Skin of body (tissue), 2 donors: ENCODE data around the gene VDR. TPM values are rescaled to one million over a fixed set of nuclear protein-coding genes. Genes with fewer than 3 reads are reported as not detected.

ENCODE experiments used
- DNase-seq: peaks from one replicate; lab custom pipeline; 2025; lab: John Stamatoyannopoulos, UW
- total RNA-seq: library from RNA; depleted of rRNA; stranded (reverse); fragments of >200 nt; gene quantifications from one replicate; pipeline ENCODE4 v1.2.3, GENCODE V29; 2014

Gene VDR
- total RNA-seq, 1 donor from 2014 or later = 12.2 TPM

- DNase-seq = no peak
Observed at GRCh38 chr12:47870175-47870781, 34.5 kb downstream of the VDR start.

DNA sequence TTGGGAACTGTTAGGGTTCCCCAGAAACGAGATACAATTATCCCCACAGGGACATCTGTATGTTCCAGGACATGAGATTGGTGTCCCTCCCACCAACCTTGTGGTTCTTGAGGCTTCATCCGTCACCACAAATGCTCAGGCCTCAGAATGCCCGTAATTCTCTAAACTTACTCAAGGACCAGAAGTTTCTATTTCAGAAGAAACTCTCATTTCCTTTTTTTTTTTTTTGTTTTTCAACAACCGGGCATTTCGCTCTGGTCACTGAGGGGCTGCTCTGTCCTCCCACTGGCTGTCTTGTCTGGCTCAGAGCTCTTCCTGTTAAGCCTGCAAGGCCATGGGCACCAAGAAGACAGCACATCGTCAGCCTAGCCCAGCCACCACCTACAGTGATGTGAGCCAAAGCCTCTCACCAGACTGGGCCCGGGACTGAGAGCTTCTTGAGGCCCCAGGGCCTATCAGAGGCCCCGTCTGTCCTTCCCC, 36.2 kb downstream of the VDR start:
- no peak for DNase-seq

DNA sequence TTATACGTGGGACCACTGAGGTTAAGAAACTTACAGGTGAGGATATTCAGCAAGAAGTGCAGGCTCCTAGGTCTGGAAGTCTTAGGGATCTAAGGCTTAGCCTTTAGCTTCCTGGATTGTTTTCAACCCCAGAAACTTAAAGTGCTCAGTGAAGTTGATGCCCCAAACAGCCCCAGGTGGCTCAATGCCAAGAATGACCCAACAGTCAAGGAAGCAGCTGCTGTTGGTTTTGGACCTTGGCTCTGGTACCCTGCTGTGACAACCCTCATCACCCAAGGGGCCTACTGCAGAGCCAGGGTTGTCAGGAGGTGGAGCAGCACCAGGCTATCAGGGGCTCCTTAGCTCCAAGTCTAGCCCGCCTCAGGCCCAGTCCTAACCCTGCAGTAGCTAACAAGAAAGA, 36.8 kb downstream of the VDR start:
- no peak for DNase-seq

- DNase-seq = no peak
Observed at GRCh38 chr12:47867495-47867941, 37.3 kb downstream of the VDR start.

- no peak for DNase-seq
Observed at GRCh38 chr12:47864646-47865235, 40.1 kb downstream of the VDR start.

GRCh38 chr12:47863985-47864384, 40.8 kb downstream of the VDR start:
- DNase-seq = no peak

DNA sequence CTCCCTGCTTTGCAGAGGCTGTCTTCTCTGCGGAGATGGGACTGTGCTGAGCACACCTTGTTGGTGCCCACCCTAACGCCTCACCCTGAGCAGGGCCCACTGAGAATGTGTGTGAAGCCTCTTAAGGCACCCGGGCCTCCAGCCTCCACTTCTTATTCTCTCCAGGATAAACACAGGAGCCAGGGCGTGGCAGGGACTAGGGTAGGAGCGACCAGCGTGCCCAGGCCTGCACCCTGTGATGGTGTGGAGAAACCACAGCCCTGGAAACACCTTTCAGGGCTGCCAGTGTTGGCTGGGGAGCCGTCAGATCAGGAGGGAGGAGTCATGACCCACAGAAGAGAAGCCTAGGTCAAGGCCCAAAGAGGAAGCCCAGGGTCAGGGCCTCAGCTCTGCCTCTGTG, 41.3 kb downstream of the VDR start:
- DNase-seq = no peak

DNA sequence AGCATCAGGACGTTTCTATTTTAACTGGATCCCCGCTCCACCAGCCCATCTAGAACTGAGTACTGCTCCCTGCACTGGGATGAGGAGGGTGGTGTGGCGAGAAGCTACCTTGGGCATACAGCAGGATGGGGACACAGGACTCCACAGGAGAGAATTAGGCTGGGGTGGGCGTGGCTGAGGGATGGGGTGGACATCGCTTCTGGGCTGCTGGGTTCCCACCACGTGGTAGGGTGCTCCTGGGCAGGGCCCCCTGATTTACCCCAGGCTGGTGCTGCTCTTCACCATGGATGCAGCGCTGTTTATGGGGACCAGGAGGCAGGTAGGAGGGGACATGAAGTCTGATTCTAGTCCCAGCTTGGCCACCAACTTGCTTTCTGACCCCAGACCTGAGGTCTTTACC, 41.9 kb downstream of the VDR start:
- DNase-seq = no peak

DNA sequence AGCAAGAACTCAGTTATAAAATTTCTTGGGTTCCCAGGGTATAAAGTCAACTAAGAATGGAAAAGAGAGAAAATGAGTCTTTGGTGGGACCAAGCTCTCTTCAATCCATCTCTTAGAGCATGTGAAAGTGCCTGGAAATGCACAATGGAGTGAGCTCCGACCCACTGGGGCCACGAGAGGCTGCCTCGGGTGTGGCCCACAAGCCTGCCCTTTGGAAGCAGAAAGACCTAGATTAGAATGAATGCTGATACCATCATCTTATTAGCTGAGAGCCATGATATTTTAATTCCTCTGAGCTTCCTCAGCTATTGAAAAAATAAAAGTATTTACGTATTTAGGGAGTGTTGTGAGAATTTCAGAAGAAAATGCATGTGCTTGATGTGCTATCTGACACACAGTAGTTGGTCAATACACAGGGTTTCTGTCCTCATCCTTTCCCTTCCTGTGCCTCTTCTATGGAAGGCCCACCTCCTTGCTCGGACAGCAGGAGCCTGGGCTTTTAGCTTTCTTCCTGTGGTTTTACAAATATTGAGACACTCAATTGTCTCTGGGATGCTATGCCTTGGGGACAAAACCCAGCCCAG, 42.5 kb downstream of the VDR start:
- DNase-seq = no peak

- no peak for DNase-seq
Observed at GRCh38 chr12:47860873-47861272, 43.9 kb downstream of the VDR start.

- DNase-seq = no peak
Observed at GRCh38 chr12:47860279-47860841, 44.4 kb downstream of the VDR start.

DNA sequence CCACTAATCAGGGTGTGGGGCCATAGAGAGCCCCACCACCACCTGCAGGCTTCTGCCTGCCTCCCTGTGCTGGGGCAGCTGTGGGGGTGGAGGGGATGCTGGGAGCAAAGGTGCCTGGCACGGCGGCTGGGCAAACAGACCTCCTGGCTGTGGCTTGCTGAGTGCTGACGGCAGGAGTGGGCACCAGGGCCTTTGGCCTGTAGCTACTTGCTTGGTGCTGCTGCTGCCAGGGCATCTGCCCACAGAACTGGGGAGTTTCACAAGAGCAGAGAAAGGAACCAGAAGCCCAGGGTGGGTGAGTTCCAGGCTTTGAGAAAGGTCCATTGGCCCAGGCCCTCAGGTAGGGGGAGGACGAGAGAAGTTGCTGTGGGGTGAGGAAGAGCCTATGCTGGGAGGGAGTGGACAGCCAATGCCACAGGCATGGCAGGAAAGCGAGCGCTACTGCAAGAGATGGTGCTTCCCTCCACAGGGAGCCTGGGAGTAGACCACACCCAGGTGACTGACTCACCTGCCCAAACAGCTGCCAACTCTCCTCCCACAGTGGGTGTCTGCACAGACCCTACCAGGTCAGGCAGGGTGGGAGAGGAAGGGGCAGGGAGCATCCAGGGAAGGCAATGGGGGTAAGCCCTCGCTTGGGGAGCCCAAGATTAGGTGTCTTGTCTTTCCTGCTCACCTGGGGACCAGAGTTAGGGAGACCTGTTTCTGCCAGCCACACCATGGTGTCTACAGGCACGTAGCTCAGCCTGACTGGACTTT, 46.1 kb downstream of the VDR start:
- DNase-seq = no peak

GRCh38 chr12:47856721-47857575, 47.8 kb downstream of the VDR start:
- DNase-seq = no peak

- DNase-seq = no peak
Observed at GRCh38 chr12:47856094-47856493, 48.7 kb downstream of the VDR start.

DNA sequence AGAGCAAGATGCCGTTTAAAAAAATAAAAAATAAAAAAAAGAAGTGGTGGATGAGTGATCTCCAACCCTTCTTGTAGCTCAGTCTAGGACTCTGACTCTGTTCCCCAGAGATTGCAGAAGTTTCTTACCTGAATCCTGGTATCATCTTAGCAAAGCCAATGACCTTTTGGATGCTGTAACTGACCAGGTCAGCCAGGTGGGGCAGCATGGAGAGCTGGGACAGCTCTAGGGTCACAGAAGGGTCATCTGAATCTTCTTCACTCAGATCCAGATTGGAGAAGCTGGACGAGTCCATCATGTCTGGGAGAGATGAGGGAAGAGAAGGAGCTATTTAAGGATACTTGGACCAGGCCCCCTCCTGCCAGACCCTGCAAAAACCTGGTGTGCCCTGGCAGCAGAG, 49.3 kb downstream of the VDR start:
- DNase-seq = no peak

GRCh38 chr12:47854531-47854930, 50.3 kb downstream of the VDR start:
- DNase-seq = no peak

GRCh38 chr12:47852096-47852571, 52.7 kb downstream of the VDR start:
- DNase-seq = peak; percentile 32

DNA sequence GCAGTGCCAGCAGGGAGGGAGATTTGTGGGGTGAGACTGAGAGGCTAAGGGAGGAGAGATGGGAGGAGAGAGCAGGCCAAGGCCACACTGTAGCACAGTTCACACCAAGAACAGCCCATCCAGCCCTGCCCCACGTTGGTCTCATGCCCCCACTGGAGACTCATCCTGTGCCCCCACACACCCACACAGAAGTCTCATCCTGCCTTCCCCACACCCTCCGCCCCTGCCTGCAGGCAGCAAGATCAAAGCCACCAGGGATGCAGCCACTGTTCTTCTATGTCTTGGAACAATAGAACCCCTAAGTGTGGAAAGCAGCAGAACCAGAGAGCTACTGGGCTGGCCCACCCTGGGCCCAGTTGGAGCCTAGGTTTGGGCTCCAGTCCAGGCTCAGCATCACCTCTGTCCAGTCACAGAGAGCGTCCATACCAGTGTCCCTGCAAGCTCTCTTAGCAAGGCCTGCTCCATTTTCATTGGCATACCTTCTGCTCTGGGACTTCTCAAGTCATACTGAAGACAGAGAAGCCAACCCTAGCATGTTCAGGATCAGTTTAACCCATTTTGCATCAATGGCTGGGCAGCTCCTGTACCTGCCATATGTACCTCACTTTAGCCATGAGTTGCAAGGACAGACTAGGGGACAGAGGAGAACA, 53.4 kb downstream of the VDR start:
- no peak for DNase-seq

- DNase-seq = no peak
Observed at GRCh38 chr12:47850153-47851084, 54.4 kb downstream of the VDR start.
